SH-SY5Y (cell line): ENCODE results near the gene ZDHHC13.

Source experiments
- GATA2 ChIP-seq: IDR thresholded peaks from 2 replicates; pipeline ENCODE4 v1.6.1; 2011; ENCODE audit warnings: mild to moderate bottlenecking, low read depth, low read length
- GATA3 ChIP-seq: IDR thresholded peaks from 2 replicates; pipeline ENCODE4 v1.6.1; 2011; ENCODE audit warnings: low read depth, mild to moderate bottlenecking, low read length, moderate library complexity

DNA sequence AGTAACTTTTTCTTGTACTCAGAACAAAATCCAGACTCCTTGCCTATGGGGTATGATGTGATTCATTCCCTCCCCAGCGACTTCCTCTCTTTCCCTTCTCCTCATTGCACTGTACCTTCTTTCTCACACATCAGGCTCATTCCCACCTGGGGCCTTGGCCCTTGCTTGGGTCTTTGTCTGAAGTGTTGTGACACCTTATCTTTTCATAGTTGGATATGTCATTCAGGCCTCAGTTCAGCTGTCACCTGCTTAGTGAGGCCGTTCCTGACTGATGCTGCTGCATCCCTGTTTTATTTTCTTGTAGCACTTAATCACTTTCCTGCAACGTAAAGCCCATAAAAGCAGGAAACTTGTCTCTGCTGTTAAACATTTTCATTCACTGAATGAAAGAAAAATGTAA is 39.9 kb downstream of the ZDHHC13 start:
- TF ChIP-seq GATA3 = no peak
- no peak for TF ChIP-seq GATA2
